Suprapubic skin (tissue), 4 donors: Measurements from ENCODE around the gene SLC29A1.

Experiments used
- POLR2A ChIP-seq, 2 donors: fragments of 450-650 bp; IDR thresholded peaks; one replicate each; pipeline ENCODE4 v1.6.1; 2017; ENCODE audit warnings: antibody characterized with exemption in 2 of 2, mild to moderate bottlenecking in 2 of 2, moderate library complexity in 2 of 2
- POLR2AphosphoS5 ChIP-seq, 3 donors: sonication (generic); formaldehyde crosslinking; IDR thresholded peaks; one replicate each; pipeline ENCODE4 v1.6.1; 2017; ENCODE audit warnings: antibody characterized with exemption in 3 of 3
- TF ChIP-seq, protein P1 (sequence below), 2 donors: fragments of 200-600 bp in 1 of 2; fragments of 450-650 bp in 1 of 2; sonication (generic) in 1 of 2; IDR thresholded peaks; one replicate each; pipeline ENCODE4 v1.5.1; 2016 to 2019; ENCODE audit warnings: antibody characterized with exemption in 2 of 2, mild to moderate bottlenecking in 1 of 2, moderate library complexity in 1 of 2

DNA sequence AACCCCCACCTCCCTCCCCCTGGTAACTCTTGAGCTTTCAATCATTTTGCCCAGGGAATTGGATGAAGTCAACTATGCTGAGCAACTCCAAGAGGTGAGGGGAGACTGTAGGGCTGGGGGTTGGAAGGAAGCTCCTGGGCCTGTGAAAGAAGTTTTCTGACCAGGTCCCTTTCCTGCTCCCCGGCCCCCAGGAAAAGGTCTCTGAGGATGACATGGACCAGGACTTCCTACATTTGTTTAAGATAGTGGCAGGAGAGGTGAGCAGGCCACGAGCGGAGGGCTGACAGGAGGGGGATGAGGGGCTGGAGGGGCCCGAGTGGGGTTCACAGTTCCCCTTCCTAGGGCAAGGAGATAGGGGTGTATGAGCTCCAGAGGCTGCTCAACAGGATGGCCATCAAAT is 43.0 kb upstream of the SLC29A1 start:
- TF ChIP-seq POLR2A (IDR thresholded peaks at IDR 0.05), result no peak
- TF ChIP-seq, protein P1, sequence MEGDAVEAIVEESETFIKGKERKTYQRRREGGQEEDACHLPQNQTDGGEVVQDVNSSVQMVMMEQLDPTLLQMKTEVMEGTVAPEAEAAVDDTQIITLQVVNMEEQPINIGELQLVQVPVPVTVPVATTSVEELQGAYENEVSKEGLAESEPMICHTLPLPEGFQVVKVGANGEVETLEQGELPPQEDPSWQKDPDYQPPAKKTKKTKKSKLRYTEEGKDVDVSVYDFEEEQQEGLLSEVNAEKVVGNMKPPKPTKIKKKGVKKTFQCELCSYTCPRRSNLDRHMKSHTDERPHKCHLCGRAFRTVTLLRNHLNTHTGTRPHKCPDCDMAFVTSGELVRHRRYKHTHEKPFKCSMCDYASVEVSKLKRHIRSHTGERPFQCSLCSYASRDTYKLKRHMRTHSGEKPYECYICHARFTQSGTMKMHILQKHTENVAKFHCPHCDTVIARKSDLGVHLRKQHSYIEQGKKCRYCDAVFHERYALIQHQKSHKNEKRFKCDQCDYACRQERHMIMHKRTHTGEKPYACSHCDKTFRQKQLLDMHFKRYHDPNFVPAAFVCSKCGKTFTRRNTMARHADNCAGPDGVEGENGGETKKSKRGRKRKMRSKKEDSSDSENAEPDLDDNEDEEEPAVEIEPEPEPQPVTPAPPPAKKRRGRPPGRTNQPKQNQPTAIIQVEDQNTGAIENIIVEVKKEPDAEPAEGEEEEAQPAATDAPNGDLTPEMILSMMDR (IDR thresholded peaks at IDR 0.05), result no peak
- no peak for TF ChIP-seq POLR2AphosphoS5 (IDR thresholded peaks at IDR 0.05)
